Frontal cortex (tissue), 4 donors: ENCODE results near the gene TYMP. TPM values are rescaled to one million over a fixed set of nuclear protein-coding genes. Genes with fewer than 3 reads are reported as not detected.

ENCODE experiments used
- DNase-seq, 2 donors: peaks; one replicate each; pipeline ENCODE4 v3.0.0; 2012; ENCODE audit warnings: low spot score in 2 of 2
- FAIRE-seq: peaks from 2 replicates; lab custom pipeline; 2012; peaks lifted over from hg19 to GRCh38; lab: Jason Lieb, UNC
- total RNA-seq: library from RNA; depleted of rRNA; stranded (reverse); fragments of >200 nt; gene quantifications from one replicate; pipeline ENCODE4 v1.2.3, GENCODE V29; 2014
- donor health status: control.
- donor health status: control.
- donor health status: control.

The TYMP gene
- 1.6 TPM for total RNA-seq

DNA sequence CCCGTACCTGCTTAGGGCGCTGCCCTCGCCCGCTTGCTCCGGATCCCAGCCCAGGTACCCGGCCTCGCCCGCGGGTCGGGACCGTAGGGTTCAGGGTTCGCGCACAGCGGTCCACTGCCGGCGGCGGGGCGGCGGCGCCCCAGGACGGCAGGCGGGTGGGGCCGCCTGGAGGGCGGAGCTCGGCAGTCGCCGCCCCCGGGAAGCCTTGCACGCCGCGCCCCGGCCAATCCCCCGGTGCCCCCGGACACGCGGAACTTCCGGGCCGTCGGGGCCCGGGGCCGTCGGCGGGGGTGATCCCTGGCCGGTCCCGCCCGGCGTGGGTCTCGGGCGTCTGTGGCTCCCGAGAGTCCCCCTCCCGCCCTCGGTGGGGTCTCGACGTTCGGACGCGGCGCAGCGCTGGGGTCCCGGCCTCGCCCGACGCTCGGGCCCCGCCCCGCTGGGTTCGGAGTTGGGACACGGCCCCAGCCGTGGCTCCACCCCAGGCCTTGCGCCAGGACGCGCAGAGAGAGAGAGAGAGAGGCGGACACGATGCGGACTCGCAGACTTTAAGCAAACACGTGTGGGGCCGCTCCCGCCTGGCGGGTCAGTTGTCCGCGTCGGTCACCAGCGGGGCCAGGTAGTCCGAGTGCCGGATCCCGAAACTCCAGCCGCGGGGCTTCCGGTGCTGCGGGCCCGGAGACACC lies at the start of gene TYMP:
TYMP (minus strand) TSS at position 116 of the 683 bp plus-strand sequence. CDS start 303 bp downstream, outside the sequence.
- DNase-seq (peak in 1 of 2 donors; percentile 62), FAIRE-seq (no peak)

- peak in 1 of 2 donors; percentile 51 for DNase-seq
- FAIRE-seq, result no peak
Observed at GRCh38 chr22:50578776-50579310, 49.0 kb upstream of the TYMP start.

- DNase-seq, result peak in 1 of 2 donors; percentile 46
Observed at GRCh38 chr22:50577987-50578775, 48.4 kb upstream of the TYMP start, which contains the start of gene CPT1B. Gene CPT1B (minus strand): TSS chr22:50578427. CDS start chr22:50577915, 512 bp downstream.

DNA sequence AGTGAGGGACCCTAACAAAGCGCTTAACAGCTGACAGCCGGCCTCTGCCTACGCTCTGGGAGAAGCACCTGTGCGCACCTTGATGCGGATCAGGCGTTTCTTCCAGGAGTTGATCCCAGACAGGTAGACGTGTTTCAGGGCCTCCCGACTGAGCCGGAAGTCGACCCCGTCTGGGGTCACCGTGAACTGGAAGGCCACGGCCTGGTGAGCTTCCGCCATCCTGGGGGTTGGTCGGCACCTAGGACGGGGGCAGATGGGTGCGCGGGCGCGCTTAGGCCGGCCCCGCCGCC lies 47.8 kb upstream of the TYMP start:
- DNase-seq (no peak), FAIRE-seq (no peak)

More at GRCh38 chr22:50577987-50578775, 48.4 kb upstream of the TYMP start, which contains the start of gene CPT1B:
- FAIRE-seq, result no peak

DNA sequence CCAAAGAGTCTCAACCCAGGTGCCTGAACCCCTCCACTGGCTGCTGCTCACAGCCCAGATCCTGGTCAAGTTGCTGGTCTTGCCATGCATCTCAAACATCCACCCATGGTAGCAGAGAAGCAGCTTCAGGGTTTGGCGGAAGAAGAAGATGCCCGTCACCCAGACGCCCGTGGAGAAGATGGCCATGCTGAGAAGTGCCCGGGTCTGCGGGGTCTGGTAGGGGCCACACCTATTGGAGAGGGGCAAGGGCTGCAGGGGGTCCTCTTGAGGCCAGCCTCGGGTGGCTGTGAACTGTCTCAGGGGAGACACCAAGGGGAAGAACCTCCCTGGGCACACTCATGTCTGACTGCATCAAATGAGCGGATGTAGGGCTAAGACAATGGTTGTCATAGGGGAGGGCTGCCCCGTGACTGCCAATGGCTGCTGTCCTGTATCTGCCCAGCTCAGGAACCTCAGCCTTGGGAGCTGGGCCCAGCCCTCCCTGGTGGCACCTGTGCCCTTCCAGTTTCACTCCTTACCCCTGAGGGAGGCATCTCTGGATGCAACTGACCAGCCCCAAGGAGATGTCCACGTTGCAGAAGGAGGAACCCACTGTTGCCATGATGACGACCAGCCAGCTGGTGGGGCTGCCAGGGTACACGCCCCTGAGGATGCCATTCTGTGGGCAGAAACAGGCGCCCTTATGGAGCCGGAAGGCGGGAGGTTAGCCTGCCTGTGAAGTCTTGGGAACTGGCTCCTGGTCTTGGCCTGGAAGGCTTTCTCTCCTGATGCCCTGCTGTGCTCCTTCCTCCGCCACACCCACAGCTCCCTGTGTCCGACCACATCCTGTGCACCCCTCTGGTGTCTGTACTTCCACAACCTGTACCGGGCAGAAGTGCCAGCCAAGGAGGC lies 47.2 kb upstream of the TYMP start:
- DNase-seq, result peak in 1 of 2 donors; percentile 35

DNA sequence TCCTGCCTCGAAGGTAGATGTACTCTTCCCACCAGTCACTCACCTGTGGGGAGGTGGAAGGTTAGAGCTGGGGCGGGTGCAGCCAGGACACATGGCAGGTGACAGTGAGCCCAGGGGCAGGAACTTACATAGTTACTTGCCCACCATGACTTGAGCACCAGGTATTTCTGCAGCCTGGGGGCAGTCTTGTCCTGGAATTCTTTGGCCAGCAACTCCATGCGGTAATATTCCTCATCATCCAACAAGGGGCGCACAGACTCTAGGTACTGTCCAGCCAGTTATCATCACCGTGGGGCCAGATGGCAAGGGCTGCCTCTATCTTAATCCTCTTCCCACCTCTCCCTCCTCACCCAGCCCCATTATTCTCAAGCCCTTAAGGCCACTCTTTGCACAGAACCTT lies 46.3 kb upstream of the TYMP start:
- FAIRE-seq (no peak), DNase-seq (no peak)

More for the DNA sequence above, 47.2 kb upstream of the TYMP start:
- FAIRE-seq, result no peak

DNA sequence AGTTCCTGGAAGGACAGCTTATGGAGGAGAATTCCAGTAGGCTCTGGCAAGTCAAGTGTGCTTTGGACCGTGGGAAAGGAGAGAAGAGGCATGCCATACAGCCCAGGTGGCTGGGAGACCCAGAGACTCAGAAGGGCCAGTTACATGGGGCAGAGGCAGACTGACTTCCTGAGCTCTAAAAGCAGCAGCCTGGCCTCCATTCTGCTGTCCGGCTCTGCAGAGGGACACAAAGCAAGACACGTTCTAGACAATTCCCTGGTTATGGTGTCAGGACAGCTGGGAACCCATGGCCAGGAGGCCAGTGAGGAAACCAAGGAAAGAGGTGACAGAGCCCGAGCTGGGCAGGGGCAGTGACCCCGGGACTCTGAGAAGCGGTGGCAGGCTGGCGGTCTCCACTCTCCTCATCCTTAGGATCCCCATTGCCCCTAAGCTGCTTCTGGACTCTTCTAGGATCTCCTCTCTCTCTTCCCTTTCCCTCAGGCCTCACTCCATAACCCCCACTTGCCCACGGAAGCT lies 45.7 kb upstream of the TYMP start:
- FAIRE-seq (no peak), DNase-seq (peak in 1 of 2 donors; percentile 26)

- DNase-seq (no peak), FAIRE-seq (no peak)
Observed at GRCh38 chr22:50574383-50574755, 44.6 kb upstream of the TYMP start.

- FAIRE-seq, result no peak
- peak in 1 of 2 donors; percentile 31 for DNase-seq
Observed at GRCh38 chr22:50573491-50574382, 43.9 kb upstream of the TYMP start.

GRCh38 chr22:50572965-50573364 lies 43.2 kb upstream of the TYMP start:
- DNase-seq (no peak), FAIRE-seq (no peak)

DNA sequence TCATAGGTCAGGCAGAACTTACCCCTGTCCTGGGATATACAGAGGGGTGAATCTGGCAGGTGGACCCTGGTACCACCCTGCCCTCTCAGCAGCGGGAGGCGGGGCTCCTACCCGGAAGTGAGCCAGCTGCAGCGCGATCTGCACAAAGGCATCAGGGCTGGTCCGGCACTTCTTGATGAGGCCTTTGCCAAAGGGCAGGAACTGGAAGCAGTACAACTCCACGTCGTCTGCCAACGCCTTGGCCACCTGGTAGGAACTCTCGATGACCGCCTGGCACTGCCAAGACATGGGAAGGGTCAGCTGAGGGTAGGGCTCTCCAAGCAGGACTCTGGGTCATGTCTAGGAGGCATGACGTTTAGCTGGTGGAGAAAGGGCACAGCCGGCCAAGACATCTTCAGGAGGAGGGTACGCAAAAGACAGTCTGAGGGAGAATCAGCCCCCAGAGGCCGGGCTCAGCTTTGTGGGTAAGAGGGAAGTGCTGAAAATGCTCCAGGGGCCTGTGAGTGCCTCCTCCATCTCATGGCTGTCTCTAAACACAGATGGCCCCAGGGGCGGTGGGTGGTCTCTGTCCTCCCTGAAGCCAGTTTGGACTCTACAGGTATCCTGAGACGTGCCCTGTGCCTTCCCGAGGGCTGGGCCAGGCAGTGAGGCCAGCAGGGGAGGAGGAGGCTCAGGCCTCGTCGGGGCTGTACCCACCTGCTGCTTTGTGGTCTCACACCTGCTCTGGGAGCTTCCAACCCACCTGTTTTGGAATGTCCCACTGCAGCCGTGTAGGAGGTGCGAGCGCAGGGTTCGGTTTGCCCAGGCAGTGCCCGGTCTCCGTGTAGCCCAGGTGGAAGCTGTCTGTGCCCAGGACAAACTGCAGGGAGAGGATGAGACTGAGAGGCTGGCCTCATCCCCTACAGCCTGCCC lies 41.7 kb upstream of the TYMP start:
- FAIRE-seq (no peak), DNase-seq (no peak)

GRCh38 chr22:50570861-50571260 lies 41.0 kb upstream of the TYMP start:
- DNase-seq (no peak), FAIRE-seq (no peak)

- DNase-seq (no peak), FAIRE-seq (no peak)
Observed at GRCh38 chr22:50569896-50570535, 40.2 kb upstream of the TYMP start.

GRCh38 chr22:50569041-50569459 lies 39.2 kb upstream of the TYMP start:
- DNase-seq (no peak), FAIRE-seq (no peak)

- FAIRE-seq (no peak), DNase-seq (no peak)
Observed at GRCh38 chr22:50568626-50569025, 38.8 kb upstream of the TYMP start.

DNA sequence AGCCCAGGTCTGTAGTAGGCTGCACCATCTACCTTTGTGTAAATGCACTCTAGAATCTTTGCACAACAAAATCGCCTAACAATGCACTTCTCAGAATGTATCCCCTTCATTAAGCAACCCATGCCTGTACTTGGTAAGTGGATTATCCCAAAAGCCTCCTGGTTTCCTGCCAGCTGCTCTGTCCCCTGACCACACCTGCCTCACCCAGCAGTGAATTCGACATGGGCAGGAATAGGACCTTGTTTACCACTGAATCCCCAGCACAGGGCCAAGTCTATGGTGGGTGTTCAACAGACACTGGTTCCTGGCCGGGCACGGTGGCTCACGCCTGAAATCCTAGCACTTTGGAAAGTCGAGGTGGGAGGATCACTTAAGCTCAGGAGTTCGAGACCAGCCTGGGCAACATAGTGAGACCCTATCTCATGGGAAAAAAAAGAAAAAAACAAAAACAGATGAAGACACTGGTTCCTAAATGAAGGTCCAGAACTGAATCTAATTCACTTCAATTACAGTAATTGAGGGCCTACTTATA lies 38.0 kb upstream of the TYMP start:
- no peak for DNase-seq
- no peak for FAIRE-seq

DNA sequence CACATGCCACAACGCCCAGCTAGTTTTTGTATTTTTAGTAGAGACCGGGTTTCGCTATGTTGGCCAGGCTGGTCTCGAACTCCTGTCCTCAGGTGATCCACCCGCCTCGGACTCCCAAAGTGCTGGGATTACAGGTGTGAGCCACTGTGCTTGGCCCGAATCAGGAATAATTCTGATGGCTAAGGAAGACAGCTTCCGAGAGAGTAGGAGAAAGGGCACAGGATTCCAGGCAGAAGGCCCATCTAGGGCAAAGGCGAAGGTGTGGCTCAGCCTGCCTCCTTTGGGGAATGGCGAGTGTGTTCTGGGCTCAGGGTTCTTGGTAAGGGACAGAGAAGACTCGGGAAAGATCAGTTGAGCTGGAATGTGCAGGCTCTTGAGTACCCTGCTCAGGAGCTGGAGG lies 34.5 kb upstream of the TYMP start:
- FAIRE-seq, result no peak

More for the DNA sequence above, 34.5 kb upstream of the TYMP start:
- no peak for DNase-seq
